CD14-positive monocyte (primary cell): ENCODE results near the gene SLC22A12. TPM values are rescaled to one million over a fixed set of nuclear protein-coding genes. Genes with fewer than 3 reads are reported as not detected.

Experiments used
- DNase-seq, 3 donors: peaks; one replicate each; pipeline ENCODE4 v3.0.0-alpha.2; 2011 to 2022
- H2AFZ ChIP-seq: 2 replicates; pipeline ENCODE4 v1.6.0; 2012; ENCODE audit warnings: mild to moderate bottlenecking, low read depth, low read length, inconsistent platforms; ENCODE audit not compliant: insufficient read depth, poor library complexity, severe bottlenecking
- H3K27ac ChIP-seq, 2 donors: 1 replicate in 1 of 2; 2 replicates in 1 of 2; pipeline ENCODE4 v1.5.1; 2012 to 2013; ENCODE audit warnings: low read length in 2 of 2, control low read depth in 1 of 2, inconsistent platforms in 1 of 2, low read depth in 1 of 2, mild to moderate bottlenecking in 1 of 2
- H3K27me3 ChIP-seq, 2 donors: one replicate each; pipeline versions ENCODE4 v1.6.0 to v1.6.1; 2011 to 2013; ENCODE audit warnings: low read length in 2 of 2; ENCODE audit not compliant: control insufficient read depth in 2 of 2, insufficient read depth in 2 of 2
- H3K36me3 ChIP-seq, 2 donors: replicated peaks in 1 of 2; 1 replicate in 1 of 2; 2 replicates in 1 of 2; pipeline versions ENCODE4 v1.5.1 to v1.6.1; 2012 to 2013; ENCODE audit warnings: low read length in 2 of 2, control low read depth in 1 of 2, inconsistent platforms in 1 of 2, mild to moderate bottlenecking in 1 of 2; ENCODE audit not compliant: insufficient read depth in 2 of 2, control insufficient read depth in 1 of 2
- H3K4me1 ChIP-seq, 2 donors: 1 replicate in 1 of 2; 2 replicates in 1 of 2; pipeline versions ENCODE4 v1.5.1 to v1.6.1; 2012 to 2013; ENCODE audit warnings: low read length in 2 of 2, control low read depth in 1 of 2, inconsistent platforms in 1 of 2, mild to moderate bottlenecking in 1 of 2, moderate library complexity in 1 of 2; ENCODE audit not compliant: insufficient read depth in 2 of 2, control insufficient read depth in 1 of 2
- H3K4me2 ChIP-seq: replicated peaks from 2 replicates; pipeline ENCODE3; 2012; ENCODE audit warnings: low read length, moderate library complexity, mild to moderate bottlenecking; ENCODE audit not compliant: poor library complexity, severe bottlenecking; ENCODE audit errors: extremely low read depth
- H3K4me3 ChIP-seq, 3 experiments: fragments of 200-600 bp in 1 of 3; sonication (generic) in 1 of 3; replicated peaks in 1 of 3; 1 replicate in 2 of 3; 2 replicates in 1 of 3; pipeline ENCODE4 v1.5.1; 2011 to 2013; ENCODE audit warnings: low read length in 3 of 3, mild to moderate bottlenecking in 3 of 3, control low read depth in 2 of 3, low read depth in 2 of 3, inconsistent platforms in 1 of 3, moderate library complexity in 1 of 3
- H3K79me2 ChIP-seq: 2 replicates; pipeline ENCODE4 v1.6.0; 2012; ENCODE audit warnings: mild to moderate bottlenecking, control low read depth, inconsistent platforms, low read length, moderate library complexity; ENCODE audit not compliant: insufficient read depth
- H3K9ac ChIP-seq: 2 replicates; pipeline ENCODE4 v1.6.0; 2017; ENCODE audit warnings: low read length, mild to moderate bottlenecking; ENCODE audit not compliant: insufficient read depth, poor library complexity, severe bottlenecking
- H3K9me3 ChIP-seq, 2 donors: replicated peaks in 1 of 2; 1 replicate in 1 of 2; 2 replicates in 1 of 2; pipeline versions ENCODE4 v1.5.1 to v1.6.1; 2012 to 2013; ENCODE audit warnings: low read length in 2 of 2, control low read depth in 1 of 2; ENCODE audit not compliant: control insufficient read depth in 1 of 2, insufficient read depth in 1 of 2
- H4K20me1 ChIP-seq: 2 replicates; pipeline ENCODE4 v1.6.0; 2012; ENCODE audit warnings: mild to moderate bottlenecking, low read length, control low read depth, moderate library complexity; ENCODE audit not compliant: insufficient read depth
- H3K27ac Mint-ChIP-seq, 7 donors: one replicate each; pipeline ENCODE4 v1.8.0; 2020; ENCODE audit warnings: mild to moderate bottlenecking in 7 of 7, mixed read lengths in 7 of 7, moderate library complexity in 6 of 7, inconsistent platforms in 2 of 7
- H3K27me3 Mint-ChIP-seq, 3 donors: one replicate each; pipeline ENCODE4 v1.8.0; 2021 to 2022; ENCODE audit warnings: low read depth in 3 of 3, mild to moderate bottlenecking in 3 of 3, mixed read lengths in 3 of 3, moderate library complexity in 3 of 3, inconsistent platforms in 1 of 3
- H3K36me3 Mint-ChIP-seq, 2 donors: one replicate each; pipeline ENCODE4 v1.8.0; 2020; ENCODE audit warnings: mixed read lengths in 2 of 2, inconsistent platforms in 1 of 2, mild to moderate bottlenecking in 1 of 2
- H3K4me1 Mint-ChIP-seq: one replicate; pipeline ENCODE4 v1.8.0; 2020; ENCODE audit warnings: mild to moderate bottlenecking, mixed read lengths
- H3K4me3 Mint-ChIP-seq, 2 donors: one replicate each; pipeline ENCODE4 v1.8.0; 2020; ENCODE audit warnings: mild to moderate bottlenecking in 2 of 2, mixed read lengths in 2 of 2, moderate library complexity in 1 of 2
- H3K9me3 Mint-ChIP-seq, 7 donors: one replicate each; pipeline ENCODE4 v1.8.0; 2020 to 2022; ENCODE audit warnings: mixed read lengths in 7 of 7, mild to moderate bottlenecking in 6 of 7, moderate library complexity in 6 of 7, inconsistent platforms in 2 of 7
- CTCF ChIP-seq: fragments of 200-600 bp; IDR thresholded peaks from one replicate; pipeline ENCODE4 v1.8.0; 2022; ENCODE audit warnings: antibody characterized with exemption, mild to moderate bottlenecking
- WGBS: methylation state at CpG from one replicate; pipeline ENCODE4 v1.1.5; 2013; ENCODE audit warnings: missing lambda C conversion rate; ENCODE audit not compliant: insufficient coverage; 5-methylcytosine and 5-hydroxymethylcytosine counted together
- intact Hi-C, 2 donors: fragments of 100-400 bp; cut with micrococcal nuclease; formaldehyde crosslinking; loops; one replicate each; pipeline versions ENCODE4 v1.15.0 to v1.15.1; 2023
- polyA plus RNA-seq, 3 donors: library from polyadenylated mRNA; depleted of rRNA in 1 of 3; unstranded in 2 of 3; stranded (reverse) in 1 of 3; fragments of 300-500 nt in 2 of 3; fragments of >200 nt in 1 of 3; fragmentation: Illumina TruSeq in 2 of 3; gene quantifications; 1 replicate in 2 of 3; 2 replicates in 1 of 3; pipeline ENCODE4 v1.2.3, GENCODE V29; 2012 to 2021

Gene SLC22A12
- polyA plus RNA-seq, 3 donors = not detected

- Mint-ChIP-seq H3K4me1 (peaks cover 26% of the 10 kb centered on the region), H3K27ac (peak overlapping the region in 1 of 7 donors; percentile 59), H3K36me3 (no peaks in the 10 kb centered on the region), H3K4me3 (peak overlapping the region in 1 of 2 donors; percentile 39), H3K9me3 (no peaks in the 10 kb centered on the region), H3K27me3 (peaks cover 2 to 12% (median 8%) of the 10 kb centered on the region in 3 donors)
- peaks cover 14 to 16% of the 10 kb centered on the region in 2 donors for H3K4me1 ChIP-seq
- 83% methylated on average over 10 of the region's 12 CpGs for WGBS
- H3K36me3 ChIP-seq = no peaks in the 10 kb centered on the region
- H3K79me2 ChIP-seq = no peaks in the 10 kb centered on the region
- intact Hi-C loops = no loop called here
- no peak overlapping the region for H3K4me3 ChIP-seq
- H3K9ac ChIP-seq = no peak overlapping the region
- no peak overlapping the region for H3K4me2 ChIP-seq
- H3K27me3 ChIP-seq = no peaks in the 10 kb centered on the region
- H4K20me1 ChIP-seq = no peaks in the 10 kb centered on the region
- no peak for TF ChIP-seq CTCF
- H3K27ac ChIP-seq = no peak overlapping the region
- DNase-seq = no peak
- H3K9me3 ChIP-seq = no peaks in the 10 kb centered on the region
- no peak overlapping the region for H2AFZ ChIP-seq
Measured at GRCh38 chr11:64608636-64609035, 17.6 kb downstream of the SLC22A12 start.

- Histone ChIP-seq H3K9me3 (no peaks in the 10 kb centered on the region), H2AFZ (no peak overlapping the region), H3K4me1 (peaks cover 14 to 16% of the 10 kb centered on the region in 2 donors), H3K27ac (no peak overlapping the region), H3K4me2 (no peak overlapping the region), H3K27me3 (no peaks in the 10 kb centered on the region), H4K20me1 (no peaks in the 10 kb centered on the region), H3K9ac (no peak overlapping the region), H3K36me3 (no peaks in the 10 kb centered on the region), H3K4me3 (no peak overlapping the region), H3K79me2 (no peaks in the 10 kb centered on the region)
- no peak overlapping the region for H3K4me3 Mint-ChIP-seq
- TF ChIP-seq CTCF = no peak
- peaks cover 2 to 13% (median 10%) of the 10 kb centered on the region in 3 donors for H3K27me3 Mint-ChIP-seq
- intact Hi-C loops = no loop called here
- peaks cover 29% of the 10 kb centered on the region for H3K4me1 Mint-ChIP-seq
- no peaks in the 10 kb centered on the region for H3K36me3 Mint-ChIP-seq
- WGBS = 57% methylated on average over 3 of the region's 5 CpGs
- no peak for DNase-seq
- no peaks in the 10 kb centered on the region for H3K9me3 Mint-ChIP-seq
- H3K27ac Mint-ChIP-seq = no peak overlapping the region
Measured at GRCh38 chr11:64609436-64610047, 18.5 kb downstream of the SLC22A12 start.
